Adipose tissue (tissue), 3 donors: ENCODE measurements around the gene TNRC18. TPM values are rescaled to one million over a fixed set of nuclear protein-coding genes. Genes with fewer than 3 reads are reported as not detected.
"Not testable (repeated sequence)": the region's sequence is repeated elsewhere in the genome, so short reads cannot be mapped to it uniquely, and the experiment has no call there.

Experiments used
- H3K27ac ChIP-seq: one replicate; pipeline ENCODE4 v1.5.1; 2013; ENCODE audit warnings: low read depth, low read length
- WGBS, 3 donors: extraction: QIAGEN DNeasy Blood & Tissue Kit; methylation state at CpG; one replicate each; pipeline ENCODE4 v1.1.7; 2013; 5-methylcytosine and 5-hydroxymethylcytosine counted together
- polyA plus RNA-seq, 3 donors: library from polyadenylated mRNA; stranded (reverse); fragments of 200-250 nt; gene quantifications; one replicate each; pipeline ENCODE4 v1.2.3, GENCODE V29; 2013
- donor health status: healthy with polysubstance abuse.
- donor health status: Bipolar disorder and iron deficiency.
- donor health status: healthy.

Gene TNRC18
- polyA plus RNA-seq, 3 donors, result 20.4 to 45.5 (median 28.0) TPM

DNA sequence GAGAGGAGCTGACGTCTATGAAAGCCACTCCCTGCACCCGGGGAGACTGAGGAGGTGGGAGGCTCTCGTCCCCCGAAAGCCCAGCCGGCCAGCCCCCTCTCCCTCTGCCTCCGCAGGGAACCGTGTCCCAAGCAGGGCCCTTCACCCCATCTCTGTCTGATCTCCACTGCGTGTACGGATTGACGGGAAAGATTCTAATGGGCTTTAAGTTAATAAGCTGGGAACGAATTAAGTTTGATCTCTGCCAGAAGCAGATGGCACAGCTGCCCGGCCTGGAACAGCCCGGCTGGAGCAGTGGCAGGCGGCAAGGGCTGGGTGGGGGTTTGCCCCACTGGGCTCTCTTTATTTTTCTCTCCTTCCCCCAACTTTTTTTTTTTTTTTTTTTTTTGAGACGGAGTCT, 147.0 kb downstream of the TNRC18 start:
- H3K27ac ChIP-seq, result no peak overlapping the region
- 68 to 87% (median 84%) methylated on average over 15 of the region's 15 CpGs for WGBS, 3 donors

DNA sequence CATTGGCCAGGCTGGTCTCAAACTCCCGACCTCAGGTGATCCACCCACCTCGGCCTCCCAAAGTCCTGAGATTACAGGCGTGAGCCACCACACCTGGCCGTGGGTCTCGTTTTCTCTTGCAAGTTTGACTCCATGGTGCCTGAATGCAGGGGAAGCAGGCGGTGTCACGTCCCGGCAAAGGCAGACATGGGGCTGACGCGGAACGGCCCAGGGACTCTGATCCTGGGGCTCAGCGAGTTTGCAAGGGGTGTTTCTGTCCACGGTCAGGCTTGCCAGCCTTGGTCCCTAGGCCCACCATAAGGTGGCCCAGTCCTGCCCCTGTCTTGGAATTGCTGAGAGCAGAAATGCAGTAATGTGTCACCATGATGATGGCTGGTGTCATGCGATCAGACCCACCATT, 147.5 kb downstream of the TNRC18 start:
- H3K27ac ChIP-seq, result not testable (repeated sequence)
- 83 to 95% (median 95%) methylated on average over 14 of the region's 14 CpGs for WGBS, 3 donors

DNA sequence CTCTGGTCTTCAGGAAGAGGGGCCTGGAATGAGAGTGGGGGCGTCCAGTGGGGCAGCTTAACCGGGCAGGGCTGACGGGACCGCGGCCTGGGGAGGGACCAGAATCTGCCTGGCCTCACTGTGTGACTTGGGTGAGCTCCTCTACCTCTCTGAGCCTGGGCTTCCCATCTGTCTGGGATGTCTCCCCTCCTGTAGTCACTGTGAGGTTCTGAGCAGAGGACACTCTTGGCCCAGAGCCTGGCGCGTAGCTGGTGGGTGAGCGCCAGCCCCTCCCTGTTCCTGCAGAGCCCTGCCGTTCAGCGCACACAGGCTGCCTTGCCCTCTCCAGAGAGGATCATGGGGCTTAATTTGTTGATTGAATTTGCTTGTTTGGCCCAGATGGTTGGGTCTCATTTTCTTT, 148.1 kb downstream of the TNRC18 start:
- WGBS, 3 donors, result 38 to 87% (median 63%) methylated on average over 9 to 10 of the region's 10 CpGs

DNA sequence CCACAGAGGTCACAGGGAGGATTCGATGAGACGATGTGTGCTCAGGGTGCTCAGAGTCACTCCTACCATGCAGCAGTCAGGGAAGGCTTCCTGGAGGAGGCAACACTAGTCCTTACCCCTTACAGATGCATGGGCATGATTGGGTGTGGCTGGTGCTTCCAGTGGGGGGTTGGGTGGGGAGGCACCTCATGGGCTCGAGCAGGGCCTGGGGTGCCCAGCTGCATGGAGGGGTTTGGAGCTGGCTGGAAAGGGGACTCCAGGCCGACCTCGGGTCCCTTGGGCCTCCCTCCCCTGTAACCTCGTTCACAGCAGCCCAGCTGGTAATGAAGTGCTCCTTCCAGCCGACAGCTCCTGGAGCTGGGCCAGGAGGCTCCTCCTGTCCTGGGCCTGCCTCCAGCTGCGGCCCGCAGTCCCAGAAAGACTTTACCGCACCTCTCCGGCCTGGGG, 148.6 kb downstream of the TNRC18 start:
- WGBS, 3 donors, result 34 to 54% (median 41%) methylated on average over 11 of the region's 11 CpGs
- H3K27ac ChIP-seq, result not testable (repeated sequence)

More for the DNA sequence above, 148.1 kb downstream of the TNRC18 start:
- H3K27ac ChIP-seq, result not testable (repeated sequence)

DNA sequence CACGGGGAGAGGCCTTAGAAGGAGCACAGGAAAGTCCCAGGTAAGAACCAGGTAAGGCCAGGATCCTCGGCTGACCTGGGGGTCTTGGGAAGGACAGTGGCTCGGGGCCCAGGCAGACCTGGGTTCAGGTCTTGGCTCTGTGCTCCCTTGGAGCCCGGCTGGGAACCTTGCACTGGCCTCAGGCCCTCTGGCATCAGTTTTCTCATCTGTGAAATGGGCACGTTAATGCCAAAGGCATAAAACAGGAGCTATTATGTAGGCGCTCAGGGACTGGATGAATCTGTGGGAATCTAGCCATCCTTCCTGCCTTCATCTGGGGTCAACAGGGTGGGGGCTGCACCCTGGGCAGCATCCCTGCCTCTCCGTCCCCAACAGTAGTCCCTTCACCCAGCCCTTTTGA, 149.2 kb downstream of the TNRC18 start:
- H3K27ac ChIP-seq, result no peak overlapping the region

DNA sequence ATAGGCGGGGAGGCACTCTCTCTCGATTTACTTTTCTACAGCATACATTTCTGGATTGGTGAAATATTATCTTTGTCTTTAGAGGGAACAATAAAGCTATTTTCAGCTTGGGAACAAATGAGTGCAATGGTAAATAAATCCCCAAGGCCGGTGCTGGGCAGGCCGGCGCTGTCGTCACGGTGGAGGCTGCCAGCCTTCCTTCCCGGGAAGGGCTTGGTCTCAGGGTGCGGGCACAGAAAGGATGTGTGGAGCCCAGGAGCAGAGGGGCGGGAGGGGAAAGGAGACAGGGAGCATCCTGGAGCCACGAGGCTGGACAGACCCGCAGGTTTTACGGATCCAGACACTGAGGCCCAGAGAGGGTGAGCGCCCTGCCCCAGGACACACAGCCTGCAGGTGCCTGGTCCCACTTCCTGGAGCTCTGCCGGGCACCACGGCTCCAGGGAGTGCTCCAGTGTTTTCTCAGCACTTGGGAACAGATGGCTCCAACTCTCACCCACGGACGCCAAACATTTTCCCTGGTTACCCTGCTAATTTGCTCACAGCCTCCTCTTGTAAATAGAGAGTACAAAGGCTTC, 149.7 kb downstream of the TNRC18 start:
- WGBS, 3 donors, result 17 to 66% (median 57%) methylated on average over 17 to 18 of the region's 18 CpGs
- H3K27ac ChIP-seq, result not testable (repeated sequence)

More for the DNA sequence above, 149.2 kb downstream of the TNRC18 start:
- WGBS, 3 donors, result 70 to 84% (median 81%) methylated on average over 7 of the region's 7 CpGs

DNA sequence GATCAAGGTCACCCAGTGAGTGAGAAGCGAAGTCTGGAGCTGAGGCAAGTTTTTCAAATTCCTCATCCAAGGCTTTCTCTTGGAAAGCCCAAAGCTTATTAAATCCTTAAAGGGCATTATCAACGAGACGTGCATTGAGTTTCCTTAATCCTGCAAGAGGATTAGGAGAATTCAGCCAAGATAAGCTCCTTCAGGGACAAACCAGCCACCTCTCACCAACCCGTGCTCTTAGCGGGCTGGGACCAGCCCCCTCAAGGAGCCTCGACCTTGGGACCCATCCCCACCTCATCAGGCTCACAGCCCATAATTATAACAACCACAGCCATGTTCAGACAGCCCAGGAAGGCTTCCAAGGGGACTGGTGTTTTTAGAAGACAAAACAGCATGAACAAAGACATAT, 152.8 kb downstream of the TNRC18 start:
- no peak overlapping the region for H3K27ac ChIP-seq
- 32 to 56% (median 46%) methylated on average over 6 of the region's 6 CpGs for WGBS, 3 donors

DNA sequence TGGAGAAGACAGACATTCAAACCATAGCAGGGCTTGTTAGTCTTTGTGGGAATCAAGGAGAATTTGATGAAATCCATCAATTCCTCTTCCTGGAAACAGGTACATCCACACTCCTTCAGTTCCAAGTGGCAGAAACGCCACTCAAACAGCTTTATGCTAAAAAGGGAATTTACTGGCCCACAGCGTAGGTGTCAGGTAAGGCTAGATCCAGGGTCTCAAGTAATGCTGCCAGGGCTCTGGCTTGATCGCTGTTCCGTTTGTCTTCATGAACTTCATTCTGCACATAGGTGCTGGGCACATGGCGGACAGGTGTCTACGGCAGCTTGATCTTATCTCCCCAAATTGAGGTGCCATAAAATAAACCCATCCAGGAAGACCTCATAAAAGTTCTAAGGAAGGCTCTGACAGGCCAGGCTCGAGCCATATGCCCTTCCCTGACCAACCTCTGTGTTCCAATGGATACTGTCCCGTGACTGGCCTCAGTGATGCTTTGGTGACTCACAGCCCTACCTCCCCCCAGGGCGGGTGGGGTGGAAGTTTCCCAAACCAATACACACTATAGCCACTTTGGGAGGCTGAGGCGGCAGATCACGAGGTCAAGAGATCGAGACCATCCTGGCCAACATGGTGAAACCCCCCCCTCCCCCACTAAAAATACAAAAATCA, 153.5 kb downstream of the TNRC18 start:
- not testable (repeated sequence) for H3K27ac ChIP-seq
- 79 to 83% (median 80%) methylated on average over 12 of the region's 12 CpGs for WGBS, 3 donors

DNA sequence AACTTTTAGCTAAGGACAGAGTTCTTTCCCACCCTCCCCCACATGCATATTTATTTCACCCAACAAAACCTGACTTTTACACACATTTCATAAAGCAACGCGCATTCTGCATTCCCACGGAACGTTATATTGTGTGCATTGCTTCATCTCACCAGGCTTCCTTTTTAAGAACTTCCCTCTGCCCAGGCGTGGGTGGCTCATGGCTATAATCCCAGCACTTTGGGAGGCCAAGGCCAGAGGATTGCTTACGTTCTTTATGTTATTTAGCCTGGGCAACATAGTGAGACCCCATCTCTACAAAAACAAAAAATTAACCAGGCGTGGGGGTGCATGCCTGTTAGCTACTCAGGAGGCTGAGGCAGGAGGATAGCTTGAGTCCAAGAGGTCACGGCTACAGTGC, 155.8 kb downstream of the TNRC18 start:
- H3K27ac ChIP-seq, result not testable (repeated sequence)
- WGBS, 3 donors, result 61 to 87% (median 69%) methylated on average over 8 of the region's 8 CpGs

DNA sequence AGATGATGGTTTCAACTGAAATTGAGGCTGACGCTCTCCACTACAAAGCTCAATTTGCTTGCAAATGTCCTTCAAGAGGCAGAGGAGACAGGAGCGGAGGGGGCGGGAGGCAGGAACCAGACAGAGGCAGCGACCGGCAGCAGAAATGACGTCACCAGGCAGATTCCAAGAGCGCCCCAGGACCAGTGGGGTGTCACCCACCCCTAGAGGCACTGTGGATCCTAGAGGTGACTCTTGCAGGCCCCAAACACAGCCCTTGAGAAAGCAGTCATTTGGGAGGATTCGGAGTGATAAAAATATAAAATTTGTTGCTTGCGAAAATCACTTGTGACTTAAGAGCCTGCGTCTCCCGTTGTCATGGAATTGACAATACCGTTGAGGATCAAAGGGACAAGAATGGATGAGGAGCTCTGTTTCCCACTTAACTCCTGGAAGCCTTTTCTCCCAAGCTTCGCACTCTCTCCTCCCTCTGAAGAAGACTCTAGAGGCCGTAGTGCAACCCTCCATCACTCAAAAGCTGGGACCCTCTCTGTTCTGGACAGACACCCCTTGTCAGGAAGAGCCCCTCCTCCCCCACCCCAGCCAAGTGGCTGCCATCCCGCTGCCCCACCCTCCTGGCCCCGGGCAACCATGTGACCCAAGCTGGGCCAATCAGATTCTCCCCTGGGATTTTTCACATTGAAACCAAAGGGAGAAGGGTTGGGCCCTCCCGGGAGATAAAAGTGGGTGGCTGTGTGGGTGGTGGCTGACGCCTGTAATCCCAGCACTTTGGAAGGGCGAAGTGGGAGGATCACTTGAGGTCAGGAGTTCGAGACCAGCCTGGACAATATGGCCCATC, 157.2 kb downstream of the TNRC18 start:
- 61 to 72% (median 64%) methylated on average over 20 of the region's 20 CpGs for WGBS, 3 donors

DNA sequence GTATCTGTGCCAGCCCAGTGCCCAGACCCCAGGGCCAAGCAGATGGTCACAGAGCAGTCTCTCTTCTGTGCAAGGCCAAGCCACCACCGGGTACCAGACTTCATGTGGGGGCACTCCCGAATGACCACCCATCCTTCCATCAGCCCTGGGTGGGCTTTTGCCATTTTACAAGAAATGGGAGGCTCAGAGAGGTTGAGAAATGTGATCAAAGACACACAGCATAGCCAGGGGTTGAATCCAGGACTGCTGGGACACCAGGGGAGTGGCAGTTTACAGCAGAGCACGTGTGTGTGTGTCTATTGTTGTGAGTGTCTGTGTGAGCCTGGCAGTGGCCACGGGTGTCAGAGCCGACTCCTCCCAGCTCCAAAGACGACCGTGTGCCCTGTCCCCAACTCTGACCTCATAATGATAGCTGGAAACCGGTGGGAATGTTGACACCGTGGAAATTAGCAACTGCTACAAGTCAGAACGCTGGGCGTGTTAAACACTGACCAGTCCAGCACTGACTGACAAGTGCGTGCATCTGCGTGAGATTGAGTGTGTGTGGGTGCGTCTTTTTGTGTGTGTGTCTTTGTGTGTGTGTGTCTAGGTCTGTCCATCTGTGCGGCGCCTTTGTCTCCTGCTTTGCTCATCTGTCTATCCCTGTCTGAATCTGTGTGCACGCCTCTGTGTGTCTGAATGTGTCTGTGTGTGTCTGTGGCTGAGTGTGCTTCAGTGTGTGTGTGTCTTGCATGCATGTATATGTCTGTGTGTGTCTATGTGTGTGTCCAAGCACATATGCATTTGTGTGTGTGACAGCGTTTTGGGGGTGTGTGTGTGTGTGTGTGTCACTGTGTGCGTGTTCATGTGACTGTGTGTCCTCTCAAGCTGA, 158.1 kb downstream of the TNRC18 start:
- no peak overlapping the region for H3K27ac ChIP-seq
- WGBS, 3 donors, result 54 to 70% (median 60%) methylated on average over 19 of the region's 19 CpGs

More for the DNA sequence above, 157.2 kb downstream of the TNRC18 start:
- no peak overlapping the region for H3K27ac ChIP-seq

DNA sequence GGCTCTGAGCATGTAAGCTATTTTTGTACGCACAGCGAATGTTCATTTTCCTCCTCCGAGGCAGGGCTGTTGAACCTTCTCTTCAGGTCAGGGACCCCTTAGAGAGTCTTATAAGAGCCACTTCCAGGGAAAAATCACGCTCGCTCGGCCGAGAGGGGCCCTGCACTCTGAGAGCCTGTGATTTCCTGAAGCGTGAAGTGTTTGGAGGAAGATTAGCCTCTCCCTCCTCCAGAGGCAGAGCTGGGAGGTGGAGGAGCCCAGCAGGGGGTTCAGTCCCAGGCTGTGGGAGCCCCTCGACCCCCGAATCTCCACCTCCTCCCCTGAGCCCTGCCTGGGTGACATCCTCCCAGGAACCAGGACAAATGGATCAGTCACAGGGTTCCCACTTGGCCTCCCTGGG, 160.6 kb downstream of the TNRC18 start:
- H3K27ac ChIP-seq, result not testable (repeated sequence)

DNA sequence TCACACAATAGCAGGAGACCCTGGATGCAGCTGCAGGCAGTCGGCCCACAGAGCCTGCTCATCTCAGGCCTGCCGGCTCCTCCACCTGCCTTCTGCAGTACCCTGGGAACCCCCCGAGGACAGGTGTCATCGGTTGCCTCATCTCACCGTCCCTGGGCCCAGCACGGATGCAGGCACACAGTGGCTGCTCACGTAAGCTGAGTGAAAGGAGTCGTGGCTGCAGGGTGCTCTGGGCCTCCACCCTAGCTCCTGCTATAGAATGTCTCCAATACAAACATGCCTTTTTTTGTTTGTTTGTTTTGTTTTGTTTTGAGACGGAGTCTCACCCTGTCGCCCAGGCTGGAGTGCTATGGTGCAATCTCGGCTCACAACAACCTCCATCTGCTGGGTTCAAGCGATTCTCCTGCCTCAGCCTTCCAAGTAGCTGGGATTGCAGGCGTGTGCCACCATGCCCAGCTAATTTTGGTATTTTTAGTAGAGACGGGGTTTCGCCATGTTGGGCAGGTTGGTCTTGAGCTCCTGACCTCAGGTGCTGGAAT, 163.0 kb downstream of the TNRC18 start:
- H3K27ac ChIP-seq, result not testable (repeated sequence)
- 91 to 93% (median 91%) methylated on average over 15 of the region's 15 CpGs for WGBS, 3 donors

More for the DNA sequence above, 160.6 kb downstream of the TNRC18 start:
- WGBS, 3 donors, result 58 to 73% (median 60%) methylated on average over 8 to 10 of the region's 10 CpGs

Other genes with a start within 250 kb of the TNRC18 start
- gene WIPI2, start 233.6 kb downstream of the TNRC18 start, polyA plus RNA-seq, result 10 to 100 TPM; 22.9 to 39.7 (median 29.4) TPM
- gene SLC29A4, start 140.9 kb downstream of the TNRC18 start, polyA plus RNA-seq, result 10 to 100 TPM in 2 of 3 donors, 1 to 10 TPM in 1; 8.0 to 39.1 (median 13.3) TPM
- 1 to 10 TPM; 1.8 to 4.0 (median 2.2) TPM for gene FBXL18, start 90.0 kb upstream of the TNRC18 start, polyA plus RNA-seq
- 1,000 to 10,000 TPM in 2 of 3 donors, 100 to 1,000 TPM in 1; 920 to 5,121 (median 3,867) TPM for gene ACTB, start 106.8 kb upstream of the TNRC18 start, polyA plus RNA-seq
- gene FSCN1, start 169.0 kb upstream of the TNRC18 start, polyA plus RNA-seq, result 10 to 100 TPM in 2 of 3 donors, 1 to 10 TPM in 1; 4.1 to 52.3 (median 22.1) TPM